ENCODE results near the gene SRSF11. TPM values are rescaled to one million over a fixed set of nuclear protein-coding genes. Genes with fewer than 3 reads are reported as not detected.
"Not testable (repeated sequence)": the region's sequence is repeated elsewhere in the genome, so short reads cannot be mapped to it uniquely, and the experiment has no call there.

The SRSF11 gene
- total RNA-seq: 100 to 1,000 TPM; 347 to 374 (median 359) TPM
- 371 TPM for total RNA-seq (2013)

DNA sequence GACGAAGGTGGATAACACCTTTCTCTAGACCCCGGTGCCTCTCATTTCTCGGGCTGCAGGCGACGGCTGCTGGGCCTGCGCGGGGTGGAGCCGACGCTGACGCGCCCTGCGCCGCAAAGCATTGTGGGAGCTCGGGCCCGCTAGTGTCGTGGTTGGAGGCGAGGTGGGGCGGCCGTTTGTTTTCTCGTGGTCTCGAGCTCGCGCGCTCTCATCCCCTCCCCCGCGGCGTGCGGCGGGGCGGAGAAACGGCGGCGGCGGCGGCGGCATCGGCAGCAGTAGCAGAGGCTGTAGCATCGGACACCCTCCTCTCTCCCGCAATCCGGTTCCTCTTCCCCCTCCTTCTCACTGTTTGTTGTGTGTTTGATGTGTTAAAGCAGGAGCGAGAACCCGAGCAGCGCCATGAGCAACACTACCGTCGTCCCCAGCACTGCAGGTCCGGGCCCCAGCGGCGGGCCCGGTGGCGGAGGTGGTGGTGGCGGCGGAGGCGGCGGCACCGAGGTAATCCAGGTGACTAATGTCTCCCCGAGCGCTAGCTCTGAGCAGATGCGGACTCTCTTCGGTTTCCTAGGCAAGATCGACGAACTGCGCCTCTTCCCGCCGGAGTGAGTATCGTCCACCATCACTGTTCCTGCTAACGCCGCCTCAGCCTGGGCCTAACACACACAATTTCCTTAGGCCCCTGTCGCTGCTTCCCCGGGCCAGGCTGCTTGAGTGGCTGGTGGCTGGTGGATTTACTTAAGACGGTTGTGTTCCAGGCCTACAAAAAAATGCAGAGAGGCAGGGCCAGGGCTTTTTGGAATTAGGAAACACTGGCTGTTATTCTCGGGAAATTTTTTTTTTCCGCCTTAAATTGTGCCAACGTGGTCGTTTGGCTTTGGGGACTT, at the start of gene SRSF11:
SRSF11 (plus strand) TSS at position 143 of the 884 bp plus-strand sequence; CDS start at position 400, 257 bp downstream.
- TF ChIP-seq, protein P1, sequence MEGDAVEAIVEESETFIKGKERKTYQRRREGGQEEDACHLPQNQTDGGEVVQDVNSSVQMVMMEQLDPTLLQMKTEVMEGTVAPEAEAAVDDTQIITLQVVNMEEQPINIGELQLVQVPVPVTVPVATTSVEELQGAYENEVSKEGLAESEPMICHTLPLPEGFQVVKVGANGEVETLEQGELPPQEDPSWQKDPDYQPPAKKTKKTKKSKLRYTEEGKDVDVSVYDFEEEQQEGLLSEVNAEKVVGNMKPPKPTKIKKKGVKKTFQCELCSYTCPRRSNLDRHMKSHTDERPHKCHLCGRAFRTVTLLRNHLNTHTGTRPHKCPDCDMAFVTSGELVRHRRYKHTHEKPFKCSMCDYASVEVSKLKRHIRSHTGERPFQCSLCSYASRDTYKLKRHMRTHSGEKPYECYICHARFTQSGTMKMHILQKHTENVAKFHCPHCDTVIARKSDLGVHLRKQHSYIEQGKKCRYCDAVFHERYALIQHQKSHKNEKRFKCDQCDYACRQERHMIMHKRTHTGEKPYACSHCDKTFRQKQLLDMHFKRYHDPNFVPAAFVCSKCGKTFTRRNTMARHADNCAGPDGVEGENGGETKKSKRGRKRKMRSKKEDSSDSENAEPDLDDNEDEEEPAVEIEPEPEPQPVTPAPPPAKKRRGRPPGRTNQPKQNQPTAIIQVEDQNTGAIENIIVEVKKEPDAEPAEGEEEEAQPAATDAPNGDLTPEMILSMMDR (IDR thresholded peaks at IDR 0.05): peak; percentile 14
- Mint-ChIP-seq H3K4me1 (peaks cover 40 to 49% of the 10 kb centered on the region in 2 donors), H3K36me3 (no peaks in the 10 kb centered on the region), H3K27ac (peak within 1 kb of the TSS; percentile 93 to 97), H3K9me3 (no peaks in the 10 kb centered on the region), H3K4me3 (peak within 1 kb of the TSS; percentile 96), H3K27me3 (ENCODE audit: low read depth in 2 of 2) (no peaks in the 10 kb centered on the region)
- ATAC-seq (peak; percentile 94 to 99 (median 96)), DNase-seq (peak; percentile 97 to 98)
- WGBS (ENCODE audit: insufficient coverage): under 1% methylated on average over 70 of the region's 74 CpGs
- peak within 1 kb of the TSS; percentile 77 for H3K4me3 ChIP-seq (ENCODE audit: low read length)
- peak within 1 kb of the TSS; percentile 98 for H3K27ac ChIP-seq (ENCODE audit: low read length)
- H3K27me3 ChIP-seq (ENCODE audit: control insufficient read depth, insufficient read depth, low read length): no peaks in the 10 kb centered on the region
- peaks cover 23% of the 10 kb centered on the region for H3K36me3 ChIP-seq (ENCODE audit: control insufficient read depth, insufficient read depth, low read length)
- no peaks in the 10 kb centered on the region for H3K9me3 ChIP-seq (ENCODE audit: control insufficient read depth, insufficient read depth, low read length)
- intact Hi-C loops (cut with micrococcal nuclease): loop anchor here (1.0 to 5.0 kb wide), 5 partner anchors 16 to 856 kb away; partner anchors contain the start of genes ANKRD13C, CTH and LRRC40
- H3K4me1 ChIP-seq (ENCODE audit: control insufficient read depth, insufficient read depth, low read length): peaks cover 10% of the 10 kb centered on the region

- Mint-ChIP-seq H3K27me3 (ENCODE audit: low read depth in 2 of 2) (no peaks in the 10 kb centered on the region), H3K9me3 (no peaks in the 10 kb centered on the region), H3K36me3 (peaks cover 7% of the 10 kb centered on the region), H3K4me1 (no peaks in the 10 kb centered on the region), H3K27ac (no peak overlapping the region), H3K4me3 (no peak overlapping the region)
- 100% methylated on average over 1 of the region's 1 CpG for WGBS (ENCODE audit: insufficient coverage)
- TF ChIP-seq, protein P1 (IDR thresholded peaks at IDR 0.05): no peak
- no peaks in the 10 kb centered on the region for H3K27me3 ChIP-seq (ENCODE audit: control insufficient read depth, insufficient read depth, low read length)
- ATAC-seq (no peak), DNase-seq (no peak)
- intact Hi-C loops (cut with micrococcal nuclease): no loop called here
- H3K4me3 ChIP-seq (ENCODE audit: low read length): no peak overlapping the region
- H3K4me1 ChIP-seq (ENCODE audit: control insufficient read depth, insufficient read depth, low read length): no peaks in the 10 kb centered on the region
- no peak overlapping the region for H3K27ac ChIP-seq (ENCODE audit: low read length)
- H3K9me3 ChIP-seq (ENCODE audit: control insufficient read depth, insufficient read depth, low read length): no peaks in the 10 kb centered on the region
- H3K36me3 ChIP-seq (ENCODE audit: control insufficient read depth, insufficient read depth, low read length): peaks cover 14% of the 10 kb centered on the region
Observed at GRCh38 chr1:70171512-70171911, 49.7 kb upstream of the SRSF11 start.

DNA sequence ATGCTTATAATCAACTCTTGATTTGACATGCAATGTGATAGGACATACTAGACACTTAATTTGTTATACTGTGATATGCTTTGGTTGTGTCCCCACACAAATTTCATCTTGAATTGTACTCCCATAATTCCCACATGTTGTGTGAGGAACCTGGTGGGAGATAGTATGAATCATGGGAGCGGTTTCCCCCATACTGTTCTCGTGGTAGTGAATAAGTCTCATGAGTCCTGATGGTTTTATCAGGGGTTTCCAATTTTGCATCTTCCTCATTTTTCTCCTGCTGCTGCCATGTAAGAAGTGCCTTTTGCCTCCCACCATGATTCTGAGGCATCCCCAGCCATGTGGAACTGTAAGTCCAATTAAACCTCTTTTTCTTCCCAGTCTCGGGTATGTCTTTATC, 36.0 kb upstream of the SRSF11 start:
- DNase-seq; intact Hi-C loops (cut with micrococcal nuclease); H3K36me3 ChIP-seq (ENCODE audit: control insufficient read depth, insufficient read depth, low read length); H3K27me3 Mint-ChIP-seq (ENCODE audit: low read depth in 2 of 2); H3K36me3 Mint-ChIP-seq; H3K9me3 ChIP-seq (ENCODE audit: control insufficient read depth, insufficient read depth, low read length); H3K4me1 Mint-ChIP-seq; H3K27ac ChIP-seq (ENCODE audit: low read length); ATAC-seq; H3K4me3 Mint-ChIP-seq; H3K4me3 ChIP-seq (ENCODE audit: low read length); H3K9me3 Mint-ChIP-seq; H3K27me3 ChIP-seq (ENCODE audit: control insufficient read depth, insufficient read depth, low read length); H3K4me1 ChIP-seq (ENCODE audit: control insufficient read depth, insufficient read depth, low read length); H3K27ac Mint-ChIP-seq: not testable (repeated sequence)
- WGBS (ENCODE audit: insufficient coverage): 93% methylated on average over 2 of the region's 3 CpGs

DNA sequence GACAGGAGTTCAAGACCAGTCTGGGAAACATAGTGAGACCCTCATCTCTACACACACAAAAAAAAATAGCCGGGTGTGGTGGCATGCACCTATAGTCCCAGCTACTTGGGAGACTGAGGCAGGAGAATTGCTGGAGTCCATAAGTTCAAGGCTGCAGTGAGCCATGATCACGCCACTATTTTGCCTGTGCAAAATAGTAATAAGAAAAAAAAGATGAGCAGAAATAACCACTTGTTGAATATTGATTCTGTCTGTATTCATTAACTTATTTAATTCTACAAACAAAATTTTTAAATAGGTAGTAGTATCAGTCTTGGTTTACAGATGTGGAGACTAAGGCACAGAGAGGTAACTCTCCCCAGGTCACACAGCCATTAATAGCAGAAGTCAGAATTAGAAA, 32.7 kb upstream of the SRSF11 start:
- DNase-seq (no peak), ATAC-seq (no peak)
- WGBS (ENCODE audit: insufficient coverage): 100% methylated on average over 1 of the region's 2 CpGs
- Mint-ChIP-seq H3K27ac (no peak overlapping the region), H3K9me3 (no peaks in the 10 kb centered on the region), H3K36me3 (peaks cover under 1% of the 10 kb centered on the region), H3K4me3 (no peak overlapping the region), H3K4me1 (peaks cover 6 to 10% of the 10 kb centered on the region in 2 donors), H3K27me3 (ENCODE audit: low read depth in 2 of 2) (no peaks in the 10 kb centered on the region)
- no peak overlapping the region for H3K27ac ChIP-seq (ENCODE audit: low read length)
- intact Hi-C loops (cut with micrococcal nuclease): no loop called here
- no peaks in the 10 kb centered on the region for H3K4me1 ChIP-seq (ENCODE audit: control insufficient read depth, insufficient read depth, low read length)
- TF ChIP-seq, protein P1 (IDR thresholded peaks at IDR 0.05): no peak
- H3K27me3 ChIP-seq (ENCODE audit: control insufficient read depth, insufficient read depth, low read length): no peaks in the 10 kb centered on the region
- peaks cover 8% of the 10 kb centered on the region for H3K36me3 ChIP-seq (ENCODE audit: control insufficient read depth, insufficient read depth, low read length)
- no peak overlapping the region for H3K4me3 ChIP-seq (ENCODE audit: low read length)
- no peaks in the 10 kb centered on the region for H3K9me3 ChIP-seq (ENCODE audit: control insufficient read depth, insufficient read depth, low read length)
